ENCODE data around the gene GFOD2. TPM values are rescaled to one million over a fixed set of nuclear protein-coding genes. Genes with fewer than 3 reads are reported as not detected.

The GFOD2 gene
- total and polyA plus RNA-seq, 2 of the 13 experiments (the other 11 are each of a cell fraction or from before 2014, with no cell fraction given), result 11.1 to 17.2 TPM

- TF ChIP-seq PATZ1 (CRISPR knock-in tag; IDR thresholded peaks at IDR 0.05) (0 out of 2 replicates have a peak, but pooled peaks have one; percentile 10), FOXK2 (IDR thresholded peaks at IDR 0.05) (no peak), ZNF710 (CRISPR knock-in tag; IDR thresholded peaks at IDR 0.05; ENCODE audit: borderline replicate concordance) (peak; percentile 45; the same call in 1 of the 2 replicates), ZNF253 (CRISPR knock-in tag; IDR thresholded peaks at IDR 0.05; ENCODE audit: borderline replicate concordance) (0 out of 2 replicates have a peak, but pooled peaks have one; percentile 40), ZNF549 (CRISPR knock-in tag; IDR thresholded peaks at IDR 0.05) (no peak), ATAD3A (CRISPR knock-in tag; IDR thresholded peaks at IDR 0.05) (no peak), SATB2 (CRISPR knock-in tag; IDR thresholded peaks at IDR 0.05) (no peak), ETV5 (CRISPR knock-in tag; IDR thresholded peaks at IDR 0.05; ENCODE audit: borderline replicate concordance) (no peak; the same call in 1 of the 2 replicates), KLF11 (CRISPR knock-in tag; IDR thresholded peaks at IDR 0.05) (no peak), ZNF839 (CRISPR knock-in tag; IDR thresholded peaks at IDR 0.05; ENCODE audit: borderline replicate concordance) (no peak), NFIC (IDR thresholded peaks at IDR 0.05; ENCODE audit: low read length) (no peak), PRMT3 (CRISPR knock-in tag; IDR thresholded peaks at IDR 0.05; ENCODE audit: borderline replicate concordance, low read depth) (no peak), SIN3B (IDR thresholded peaks at IDR 0.05; ENCODE audit: low read length) (0 out of 2 replicates have a peak, but pooled peaks have one; percentile 37), CTCF (CRISPR knock-in tag; IDR thresholded peaks at IDR 0.05) (peak; percentile 95), ZBTB3 (CRISPR knock-in tag; IDR thresholded peaks at IDR 0.05; ENCODE audit: borderline replicate concordance, low read depth) (no peak)
- TF ChIP-seq, protein P1, sequence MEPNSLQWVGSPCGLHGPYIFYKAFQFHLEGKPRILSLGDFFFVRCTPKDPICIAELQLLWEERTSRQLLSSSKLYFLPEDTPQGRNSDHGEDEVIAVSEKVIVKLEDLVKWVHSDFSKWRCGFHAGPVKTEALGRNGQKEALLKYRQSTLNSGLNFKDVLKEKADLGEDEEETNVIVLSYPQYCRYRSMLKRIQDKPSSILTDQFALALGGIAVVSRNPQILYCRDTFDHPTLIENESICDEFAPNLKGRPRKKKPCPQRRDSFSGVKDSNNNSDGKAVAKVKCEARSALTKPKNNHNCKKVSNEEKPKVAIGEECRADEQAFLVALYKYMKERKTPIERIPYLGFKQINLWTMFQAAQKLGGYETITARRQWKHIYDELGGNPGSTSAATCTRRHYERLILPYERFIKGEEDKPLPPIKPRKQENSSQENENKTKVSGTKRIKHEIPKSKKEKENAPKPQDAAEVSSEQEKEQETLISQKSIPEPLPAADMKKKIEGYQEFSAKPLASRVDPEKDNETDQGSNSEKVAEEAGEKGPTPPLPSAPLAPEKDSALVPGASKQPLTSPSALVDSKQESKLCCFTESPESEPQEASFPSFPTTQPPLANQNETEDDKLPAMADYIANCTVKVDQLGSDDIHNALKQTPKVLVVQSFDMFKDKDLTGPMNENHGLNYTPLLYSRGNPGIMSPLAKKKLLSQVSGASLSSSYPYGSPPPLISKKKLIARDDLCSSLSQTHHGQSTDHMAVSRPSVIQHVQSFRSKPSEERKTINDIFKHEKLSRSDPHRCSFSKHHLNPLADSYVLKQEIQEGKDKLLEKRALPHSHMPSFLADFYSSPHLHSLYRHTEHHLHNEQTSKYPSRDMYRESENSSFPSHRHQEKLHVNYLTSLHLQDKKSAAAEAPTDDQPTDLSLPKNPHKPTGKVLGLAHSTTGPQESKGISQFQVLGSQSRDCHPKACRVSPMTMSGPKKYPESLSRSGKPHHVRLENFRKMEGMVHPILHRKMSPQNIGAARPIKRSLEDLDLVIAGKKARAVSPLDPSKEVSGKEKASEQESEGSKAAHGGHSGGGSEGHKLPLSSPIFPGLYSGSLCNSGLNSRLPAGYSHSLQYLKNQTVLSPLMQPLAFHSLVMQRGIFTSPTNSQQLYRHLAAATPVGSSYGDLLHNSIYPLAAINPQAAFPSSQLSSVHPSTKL (CRISPR knock-in tag; IDR thresholded peaks at IDR 0.05), result peak; percentile 26; the same call in 1 of the 2 replicates
- TF ChIP-seq, protein P2, sequence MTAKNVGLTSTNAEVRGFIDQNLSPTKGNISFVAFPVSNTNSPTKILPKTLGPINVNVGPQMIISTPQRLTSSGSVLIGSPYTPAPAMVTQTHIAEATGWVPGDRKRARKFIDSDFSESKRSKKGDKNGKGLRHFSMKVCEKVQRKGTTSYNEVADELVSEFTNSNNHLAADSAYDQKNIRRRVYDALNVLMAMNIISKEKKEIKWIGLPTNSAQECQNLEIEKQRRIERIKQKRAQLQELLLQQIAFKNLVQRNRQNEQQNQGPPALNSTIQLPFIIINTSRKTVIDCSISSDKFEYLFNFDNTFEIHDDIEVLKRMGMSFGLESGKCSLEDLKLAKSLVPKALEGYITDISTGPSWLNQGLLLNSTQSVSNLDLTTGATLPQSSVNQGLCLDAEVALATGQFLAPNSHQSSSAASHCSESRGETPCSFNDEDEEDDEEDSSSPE (CRISPR knock-in tag; IDR thresholded peaks at IDR 0.05), result peak; percentile 29; the same call in 1 of the 2 replicates
Observed at GRCh38 chr16:67672739-67673662, 46.1 kb downstream of the GFOD2 start (continued).
